CD4-positive, alpha-beta T cell treated with Interleukin-12 subunit alpha and Interleukin-12 subunit beta, for 1 hour (primary cell): ENCODE measurements around the gene KRTAP4-6.
"Not testable (repeated sequence)": the region's sequence is repeated elsewhere in the genome, so short reads cannot be mapped to it uniquely, and the experiment has no call there.

Source experiments
- DNase-seq: peaks from one replicate; pipeline ENCODE4 v3.0.0-alpha.2; 2020

The KRTAP4-6 gene

DNA sequence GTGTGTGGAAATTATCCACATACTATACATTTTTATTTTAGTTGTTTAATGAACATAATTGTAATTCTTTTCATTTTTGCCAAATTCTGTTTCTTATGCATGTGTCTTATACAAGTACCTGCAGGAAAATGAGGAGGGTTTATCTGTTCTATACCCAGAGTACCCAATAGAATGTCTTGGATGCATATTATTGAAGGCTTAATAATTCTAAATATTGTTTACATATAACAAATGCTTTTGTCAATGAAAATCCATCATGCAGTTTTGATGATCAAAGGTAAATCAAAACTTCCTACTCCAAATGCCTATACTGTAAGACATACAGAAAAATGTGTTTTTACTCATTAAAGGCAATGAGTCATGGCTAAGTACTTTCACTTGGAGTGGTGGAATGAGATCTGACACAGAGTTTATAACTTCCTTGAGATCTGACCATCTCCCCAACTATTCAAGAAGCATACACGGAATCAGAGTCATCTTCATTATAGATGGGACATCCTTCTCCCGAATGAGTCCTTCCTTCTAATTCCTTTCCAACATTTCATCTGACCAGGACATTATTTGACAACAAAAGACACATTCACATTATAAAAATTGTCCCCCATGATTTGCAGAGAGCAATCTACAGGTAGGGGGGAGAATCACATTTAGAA is 35.8 kb downstream of the KRTAP4-6 start:
- DNase-seq = not testable (repeated sequence)

DNA sequence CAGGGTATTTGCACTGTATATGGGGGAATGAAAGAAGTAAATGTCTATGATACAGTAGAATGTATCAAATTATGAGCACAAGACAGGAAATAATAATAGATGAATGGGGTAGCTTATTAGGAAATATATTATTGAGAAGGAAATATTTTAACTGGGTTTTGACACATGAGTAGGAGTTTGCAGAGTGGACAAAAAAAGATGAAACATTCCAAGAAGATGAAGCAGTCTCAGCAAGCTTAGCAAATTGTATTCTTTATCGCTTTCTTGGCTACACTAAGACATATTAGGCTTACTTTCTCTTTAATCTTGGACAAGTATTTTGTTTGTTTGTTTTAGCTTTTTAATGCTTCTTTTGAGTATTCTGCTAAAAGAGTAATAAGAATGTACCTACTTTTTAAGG is 36.4 kb downstream of the KRTAP4-6 start:
- DNase-seq = no peak

DNA sequence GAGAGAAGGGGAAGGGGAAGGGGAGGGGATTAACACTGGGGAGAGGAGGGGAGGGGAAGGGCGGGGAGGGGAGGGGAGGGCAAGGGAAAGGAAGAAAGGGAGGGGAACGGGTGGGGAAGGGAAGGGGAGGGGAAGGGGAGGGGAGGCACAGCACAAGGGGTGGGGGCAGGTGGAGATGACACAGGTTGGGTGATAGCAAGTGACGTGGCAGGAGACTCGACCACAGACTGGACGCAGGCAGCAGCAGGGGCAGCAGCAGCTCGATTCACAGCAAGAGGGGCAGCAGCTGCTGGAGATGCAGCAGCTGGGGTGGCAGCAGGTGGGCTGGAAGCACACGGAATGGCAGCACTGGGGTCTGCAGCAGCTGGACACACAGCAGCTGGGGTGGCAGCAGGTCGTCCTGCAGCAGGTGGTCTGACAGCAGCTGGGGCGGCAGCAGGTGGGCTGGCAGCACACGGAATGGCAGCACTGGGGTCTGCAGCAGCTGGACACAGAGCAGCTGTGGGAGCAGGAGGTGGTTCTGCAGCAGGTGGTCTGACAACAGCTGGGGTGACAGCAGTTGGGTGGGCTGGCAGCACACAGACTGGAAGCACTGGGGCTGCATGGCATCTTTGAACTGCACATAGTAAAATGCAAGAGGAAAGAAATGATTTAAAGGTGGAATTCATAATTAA is 38.6 kb downstream of the KRTAP4-6 start, which contains the start of gene KRTAP4-16:
Gene KRTAP4-16 (minus strand): TSS at position 624 of the 674 bp plus-strand sequence. CDS start 0 bp downstream, at position 624.
- no peak for DNase-seq

DNA sequence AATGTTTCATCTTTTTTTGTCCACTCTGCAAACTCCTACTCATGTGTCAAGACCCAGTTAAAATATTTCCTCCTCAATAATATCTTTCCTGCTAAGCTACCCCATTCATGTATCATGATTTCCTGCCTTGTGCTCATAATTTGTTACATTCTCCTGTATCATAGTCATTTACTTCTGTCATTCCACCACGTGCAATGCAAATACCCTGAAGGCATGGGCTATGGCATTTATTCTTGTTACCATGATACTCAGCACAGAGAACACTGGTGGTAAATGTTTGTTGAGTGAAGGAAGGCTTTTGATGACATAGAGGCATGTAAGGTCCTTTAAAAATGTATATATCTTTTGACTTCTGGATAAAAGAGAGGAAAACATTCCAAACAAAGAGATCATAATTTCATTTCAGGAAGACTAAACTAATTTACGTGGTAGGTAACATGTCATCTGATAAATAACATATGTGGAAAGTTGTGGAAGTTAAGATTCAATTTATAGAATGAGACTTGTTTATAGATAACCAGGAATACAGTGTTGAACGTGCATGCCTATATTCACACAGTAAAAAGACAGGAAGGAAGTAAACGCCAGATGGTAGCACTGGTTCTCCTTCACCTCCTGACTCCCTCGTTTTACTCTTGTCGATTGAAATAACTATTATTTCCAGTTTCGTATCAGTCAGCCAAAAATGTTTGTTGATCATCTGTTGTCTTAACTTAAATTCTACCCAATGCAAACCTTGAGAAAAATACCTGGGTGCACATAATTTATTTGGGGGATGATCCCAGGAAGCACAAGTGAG is 40.5 kb downstream of the KRTAP4-6 start:
- DNase-seq = not testable (repeated sequence)

DNA sequence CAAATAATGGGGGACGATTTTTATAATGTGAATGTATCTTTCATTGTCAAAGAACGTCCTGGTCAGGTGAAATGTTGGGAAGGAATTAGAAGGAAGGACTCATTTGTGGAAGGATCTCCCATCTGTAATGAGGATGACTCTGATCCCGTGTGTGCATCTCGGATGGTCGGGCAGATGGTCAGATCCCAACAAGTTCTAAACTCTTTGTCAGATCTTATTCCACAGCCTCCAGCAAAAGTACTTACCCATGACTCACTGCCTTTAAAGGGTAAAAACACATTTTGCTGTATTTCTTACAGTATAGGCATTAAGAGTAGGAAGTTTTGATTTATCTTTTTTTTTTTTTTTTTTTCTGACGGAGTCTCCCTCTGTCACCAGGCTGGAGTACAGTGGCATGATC is 41.9 kb downstream of the KRTAP4-6 start:
- DNase-seq = no peak

DNA sequence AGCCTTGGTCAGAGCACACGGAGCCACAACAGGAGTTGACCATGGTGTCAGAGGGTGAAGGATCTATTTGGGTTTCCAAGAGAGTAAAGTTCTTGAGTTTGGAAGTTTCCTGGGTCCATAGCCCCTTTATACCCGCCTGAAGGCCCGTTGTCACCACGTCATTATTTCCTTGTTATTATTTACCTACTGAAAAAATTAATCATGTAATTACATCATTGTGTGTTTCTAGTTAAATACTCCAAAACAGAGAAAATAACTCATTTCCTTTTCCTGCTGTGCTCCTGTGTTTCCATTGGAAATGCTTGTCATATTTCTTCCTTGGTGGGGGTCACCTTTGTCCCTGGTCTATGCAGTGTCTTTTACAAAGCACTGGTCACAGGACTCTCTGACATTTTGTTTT is 42.3 kb downstream of the KRTAP4-6 start, which contains the start of gene KRTAP4-8:
Gene KRTAP4-8 (minus strand): TSS at position 101 of the 400 bp plus-strand sequence. CDS start 58 bp downstream, at position 43.
- DNase-seq = no peak

DNA sequence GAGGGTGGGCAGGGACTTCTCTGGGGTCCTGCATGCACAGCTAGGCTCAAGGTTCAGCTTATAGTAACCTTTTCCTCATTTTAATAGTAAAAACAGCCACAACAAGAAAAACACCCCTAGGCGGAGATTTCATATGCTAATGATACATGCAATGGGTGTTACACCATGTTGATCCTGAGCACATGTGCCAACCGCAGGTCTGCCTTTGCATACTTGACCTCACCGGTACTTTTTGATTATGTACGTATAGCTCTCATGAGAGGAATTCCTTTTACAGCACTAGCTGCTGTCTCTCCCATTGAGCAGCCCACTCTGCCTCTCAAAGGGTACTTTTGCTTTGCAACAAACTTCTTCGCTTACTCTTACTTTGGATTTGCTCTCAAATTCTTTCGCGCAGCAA is 44.3 kb downstream of the KRTAP4-6 start:
- DNase-seq = no peak
